GM19025 (cell line): ENCODE data around the gene OR2V2.
"Not testable (repeated sequence)": the region's sequence is repeated elsewhere in the genome, so short reads cannot be mapped to it uniquely, and the experiment has no call there.

ENCODE experiments used
- ATAC-seq: cut with Tn5 transposase; IDR thresholded peaks from one replicate; pipeline ENCODE4 v1.9.1; 2021; ENCODE audit warnings: mild to moderate bottlenecking, low read depth, moderate library complexity; ENCODE audit not compliant: unreplicated experiment

Gene OR2V2

DNA sequence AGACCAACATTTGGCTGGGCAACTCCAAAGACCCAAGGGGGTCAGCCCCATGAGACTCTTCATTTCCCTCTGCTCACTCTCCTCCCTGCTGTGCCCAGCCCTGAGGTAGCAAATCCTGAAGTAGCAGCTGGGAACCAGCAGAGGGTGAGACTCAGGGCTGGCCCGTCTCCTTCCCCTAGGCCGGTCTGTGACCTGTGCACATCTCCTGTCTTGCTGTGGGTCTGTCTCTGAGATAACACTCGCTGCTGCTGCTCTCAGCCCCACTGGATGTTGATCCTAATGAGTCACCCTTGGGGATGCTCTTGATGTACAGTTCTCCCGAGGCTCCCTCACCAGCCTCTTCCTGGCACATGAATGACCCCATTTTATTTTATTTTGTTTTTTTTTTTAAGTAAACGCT is 9.1 kb upstream of the OR2V2 start:
- no peak for ATAC-seq

DNA sequence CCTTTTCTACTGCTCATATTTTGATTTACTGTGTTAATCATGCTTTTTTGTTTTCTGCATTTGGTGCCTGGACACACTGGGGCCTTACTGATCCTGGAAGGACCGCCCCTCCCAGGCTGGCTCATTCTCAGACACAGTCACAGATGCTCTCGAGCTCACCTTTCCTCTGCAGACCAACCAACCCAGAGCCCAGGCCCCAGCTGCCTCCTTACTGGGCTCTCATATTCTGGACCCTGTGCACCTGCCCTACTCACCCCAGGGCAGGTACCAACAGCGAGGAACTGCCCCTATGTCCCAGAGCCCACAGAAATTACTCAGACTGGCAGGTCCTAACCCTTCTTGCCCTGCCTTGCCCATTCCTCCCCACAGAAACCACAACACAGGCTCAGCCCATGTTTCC is 6.6 kb upstream of the OR2V2 start:
- no peak for ATAC-seq

DNA sequence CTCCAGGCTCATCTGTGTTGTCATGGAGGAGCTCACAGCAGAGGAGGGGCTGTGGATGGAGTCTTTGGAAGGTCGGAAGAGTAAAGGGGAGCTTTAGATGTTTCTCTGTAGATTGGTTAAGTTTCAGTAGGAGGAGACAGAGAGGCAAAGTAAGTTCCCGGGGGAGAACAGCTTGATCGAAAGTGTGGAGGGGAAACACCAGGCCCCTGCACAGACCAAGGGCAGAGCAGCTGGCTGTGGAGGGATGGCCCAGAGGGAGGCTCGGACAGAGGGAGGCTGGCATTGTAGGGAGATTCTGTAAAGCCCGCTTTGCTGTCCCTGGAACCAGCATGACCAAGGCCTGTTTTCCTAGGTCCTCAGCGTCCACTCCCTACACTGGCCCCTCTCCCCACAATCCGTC is 5.3 kb upstream of the OR2V2 start:
- ATAC-seq, result no peak

DNA sequence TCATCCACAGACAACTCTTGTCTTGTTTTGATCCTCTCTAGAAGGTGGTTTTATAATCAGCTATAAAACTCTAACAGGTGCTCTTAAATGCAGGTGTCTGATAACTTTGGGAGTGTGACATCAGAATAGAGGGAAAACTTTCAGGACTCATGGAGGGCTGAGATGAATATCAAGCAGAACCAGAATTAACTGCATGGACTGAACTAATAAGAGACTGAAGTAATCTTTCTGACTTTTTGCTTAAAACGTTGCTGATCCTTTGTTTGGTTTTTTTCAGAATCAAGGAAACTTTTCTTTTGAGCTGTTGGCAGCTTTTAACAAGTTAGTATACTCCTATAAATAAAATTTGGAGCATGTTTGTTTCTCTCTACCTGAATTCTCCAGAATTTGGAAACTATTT is 2.3 kb upstream of the OR2V2 start:
- no peak for ATAC-seq

DNA sequence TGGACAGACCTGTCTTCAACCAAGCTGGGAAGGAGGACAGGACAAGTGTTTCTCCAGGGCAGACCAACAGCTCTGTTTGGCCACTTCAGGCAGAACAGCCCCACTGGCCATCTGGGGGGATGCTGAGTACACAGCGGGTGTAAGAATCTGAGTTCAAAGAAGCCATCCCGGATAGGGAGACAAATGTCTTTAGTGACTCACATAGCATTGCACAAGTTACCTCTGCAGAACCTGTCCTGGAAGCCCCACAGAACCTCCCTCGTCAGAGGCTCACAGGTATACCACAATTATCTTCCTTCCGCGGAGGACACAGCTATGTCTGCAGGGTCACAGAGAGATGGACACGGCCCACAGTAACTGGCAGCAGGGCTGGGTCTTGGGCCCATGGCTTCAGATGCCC is 2.0 kb downstream of the OR2V2 start:
- ATAC-seq, result no peak

DNA sequence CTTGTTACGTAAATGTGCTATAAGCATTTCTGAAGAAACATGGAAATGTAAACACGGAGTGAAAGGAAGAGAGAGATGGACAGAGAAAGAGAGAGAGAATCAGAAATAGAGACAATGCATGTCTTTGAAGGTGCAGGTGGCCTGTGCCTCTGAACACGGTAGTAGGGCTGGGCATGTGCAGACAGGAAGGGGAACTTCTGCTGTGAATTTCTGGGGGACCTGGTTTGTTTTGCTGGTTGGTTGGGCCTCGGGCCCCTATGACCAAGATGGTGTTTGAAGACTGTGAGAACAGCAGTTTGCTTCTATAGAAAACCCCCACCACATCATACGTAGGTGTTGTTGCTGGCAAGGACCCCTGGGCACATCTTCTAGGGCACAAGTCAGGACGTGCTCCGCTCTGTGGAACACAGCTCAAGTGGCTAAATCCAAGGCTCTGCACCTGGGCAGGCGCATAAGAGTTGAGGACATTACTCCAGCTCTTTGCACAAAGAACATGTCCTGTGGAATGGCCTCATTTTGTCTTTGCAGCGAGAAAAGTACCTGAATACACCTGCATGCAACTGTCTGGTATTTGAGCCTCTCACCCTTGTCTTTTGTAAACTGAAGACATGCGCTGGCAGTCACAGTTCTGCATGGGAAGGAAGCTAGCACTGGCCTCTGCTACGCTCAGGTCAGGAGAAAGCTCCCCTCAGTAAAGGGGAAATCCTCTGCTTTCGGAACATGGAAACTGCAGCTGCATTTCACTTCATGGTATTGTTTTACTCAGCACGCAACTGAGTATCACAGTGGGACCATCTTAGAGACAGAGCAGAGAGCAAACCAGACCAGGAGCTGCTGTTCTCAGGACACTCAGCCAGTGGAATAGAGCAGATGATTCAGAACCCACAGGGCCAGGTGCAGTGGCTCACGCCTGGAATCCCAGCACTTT is 2.7 kb downstream of the OR2V2 start:
- peak; percentile 70 for ATAC-seq

DNA sequence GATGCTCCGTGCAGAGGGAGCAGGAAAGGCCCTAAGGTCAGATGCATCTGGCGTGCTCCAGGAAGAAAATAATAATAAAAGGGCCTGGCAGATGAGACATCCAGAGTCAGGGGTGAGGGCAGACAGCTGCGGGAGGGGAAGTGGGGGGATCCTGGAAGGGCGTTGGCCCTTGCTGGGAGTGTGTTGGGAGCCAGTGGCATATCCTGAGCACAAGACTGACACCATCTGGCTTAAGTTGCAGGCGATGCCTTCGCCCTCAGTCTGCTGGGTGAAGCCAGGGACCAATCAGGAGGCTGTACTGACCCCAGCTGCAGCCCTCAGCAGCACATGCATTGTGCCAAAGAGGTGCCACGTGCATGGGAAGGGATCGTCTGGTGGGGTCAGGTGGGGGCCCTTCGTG is 3.8 kb downstream of the OR2V2 start:
- ATAC-seq, result no peak

DNA sequence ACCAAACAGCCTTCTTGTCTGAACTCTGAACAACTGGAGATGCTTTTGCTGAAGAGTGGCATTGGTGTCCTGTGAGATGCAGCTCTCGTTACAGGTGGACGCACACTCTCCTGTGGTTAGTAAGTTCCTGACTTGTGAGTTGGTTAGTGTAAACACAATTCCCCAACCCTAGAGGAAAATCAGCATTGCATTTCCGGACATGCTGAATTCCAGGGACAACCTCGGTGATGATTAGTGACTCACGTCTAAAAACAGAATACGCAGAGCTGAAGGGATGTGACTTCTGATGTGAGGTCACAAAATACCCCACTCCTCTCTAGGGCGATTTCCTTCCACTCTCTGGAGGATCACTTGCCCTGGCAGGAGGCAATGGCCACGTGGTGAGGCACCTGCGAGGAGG is 5.0 kb downstream of the OR2V2 start:
- no peak for ATAC-seq

DNA sequence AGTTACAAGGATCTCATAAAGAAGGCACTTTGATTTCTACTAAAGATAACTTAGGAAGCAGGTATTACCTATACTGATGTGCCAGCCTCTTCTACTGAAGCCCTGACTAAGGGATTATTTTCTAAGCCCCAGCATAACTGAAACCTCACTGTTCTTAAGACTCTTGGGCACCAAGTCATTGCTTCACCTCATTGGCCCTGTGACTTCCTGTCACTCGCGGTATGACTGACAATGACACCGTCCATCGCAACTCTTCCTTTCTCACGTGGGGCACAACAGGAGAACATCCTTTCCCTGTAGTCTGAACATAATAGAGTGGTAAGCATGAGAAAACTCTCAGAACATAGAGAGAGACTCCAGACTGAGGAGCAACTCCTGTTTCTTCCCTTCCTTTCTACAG is 6.4 kb downstream of the OR2V2 start:
- no peak for ATAC-seq

DNA sequence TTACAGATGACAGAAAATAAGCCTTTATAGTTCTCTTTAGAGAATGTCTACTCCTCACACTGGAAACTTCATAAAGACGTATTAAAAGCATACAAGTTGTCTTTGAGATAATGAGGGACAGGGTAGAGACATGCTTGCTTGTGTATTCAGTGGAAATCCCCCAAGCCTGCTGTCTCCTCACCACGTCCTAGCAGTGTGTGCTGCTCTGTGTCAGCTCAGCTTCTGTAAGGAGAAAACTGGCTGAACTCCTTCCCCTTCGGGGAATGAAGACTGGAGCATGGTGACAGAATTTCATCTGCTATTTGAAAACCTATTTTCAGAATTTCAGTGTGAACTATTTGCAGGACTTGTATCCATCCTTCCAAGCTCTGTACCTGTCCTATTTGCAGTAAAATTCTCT is 9.4 kb downstream of the OR2V2 start:
- ATAC-seq, result no peak

DNA sequence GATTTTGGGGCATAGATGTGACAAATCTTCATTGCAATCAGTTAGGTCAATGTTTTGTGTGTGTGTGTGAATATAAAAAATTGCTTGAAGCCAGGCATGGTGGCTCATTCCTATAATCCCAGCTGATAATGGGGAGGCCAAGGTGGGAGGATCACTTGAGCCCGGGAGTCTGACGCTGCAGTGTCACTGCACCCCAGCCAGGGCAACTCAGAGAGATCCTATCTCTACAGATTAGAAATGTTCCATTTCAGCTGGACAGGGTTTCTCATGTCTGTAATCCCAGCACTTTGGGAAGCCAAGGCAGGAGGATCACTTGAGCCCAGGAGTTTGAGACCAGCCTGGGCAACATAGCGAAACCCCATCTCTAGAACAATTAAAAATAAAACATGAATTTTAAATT is 11.5 kb downstream of the OR2V2 start:
- ATAC-seq, result no peak

DNA sequence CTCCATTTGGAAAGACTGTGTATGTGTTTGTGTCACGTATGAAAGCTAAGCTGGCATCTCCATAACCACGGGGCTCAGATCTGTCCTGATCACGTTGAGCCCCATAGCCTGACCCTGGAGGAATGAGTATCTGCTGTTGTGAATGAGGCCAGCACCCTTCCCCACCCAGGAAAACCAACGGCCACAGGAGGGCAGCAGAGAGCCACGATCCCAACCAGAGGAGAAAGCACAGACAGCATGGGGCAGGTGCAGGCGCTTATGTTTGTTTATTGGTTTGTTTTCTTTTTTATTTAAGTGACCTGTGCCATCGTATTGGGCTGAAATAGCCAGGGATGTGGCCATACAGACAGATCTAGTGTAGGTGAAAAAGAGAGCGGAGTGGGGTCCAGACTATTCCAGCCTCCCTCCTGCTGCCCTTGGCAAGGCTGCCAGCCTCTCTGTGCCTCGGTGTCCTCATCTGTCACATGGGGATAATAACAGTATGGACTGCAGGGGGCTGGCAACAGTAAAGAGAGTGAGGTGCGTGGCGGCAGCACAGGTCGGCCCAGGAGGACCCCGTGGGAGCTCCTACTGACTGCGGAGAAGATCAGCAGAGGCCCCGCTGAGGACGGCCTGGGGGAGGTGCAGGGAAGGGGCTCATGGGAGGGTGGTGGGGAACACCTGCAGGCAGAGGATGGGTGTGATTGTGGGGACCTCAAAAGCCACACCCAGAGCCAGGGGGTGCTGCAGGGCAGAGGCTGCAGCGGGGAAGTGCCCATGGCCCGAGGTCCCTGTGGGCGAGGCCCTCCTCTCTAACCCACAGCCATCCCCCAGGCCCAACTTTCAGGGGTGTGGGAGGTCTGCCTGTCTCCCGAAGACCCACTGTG is 12.1 kb downstream of the OR2V2 start:
- no peak for ATAC-seq

DNA sequence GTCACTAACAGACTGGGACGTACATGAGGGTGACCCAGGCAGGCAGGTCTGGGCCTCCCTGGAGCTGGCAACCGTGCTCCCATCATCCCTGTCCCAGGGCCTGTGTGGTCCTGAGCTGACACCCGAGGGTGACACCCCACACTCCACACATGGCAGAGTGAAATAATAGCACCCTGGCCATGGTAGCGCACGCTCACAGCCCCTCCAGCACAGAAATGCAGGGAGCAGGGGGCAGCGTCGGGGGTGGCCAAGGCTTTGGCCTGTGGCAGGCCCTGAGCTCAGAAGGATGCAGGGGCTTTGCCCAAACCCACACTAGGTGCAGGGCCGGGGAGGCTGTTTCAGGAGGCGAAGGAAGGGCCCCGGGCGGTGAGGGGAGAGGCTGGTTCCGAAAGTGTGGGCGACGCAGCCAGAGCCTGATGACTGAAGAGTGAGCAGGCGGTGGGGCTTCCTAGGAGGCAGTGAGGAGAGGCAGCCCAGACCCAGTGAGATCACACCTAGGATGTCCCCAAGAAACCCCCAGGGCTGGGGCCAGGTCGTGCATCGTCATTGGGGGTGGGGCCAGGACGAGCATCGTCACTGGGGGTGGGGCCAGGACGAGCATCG is 12.9 kb downstream of the OR2V2 start:
- ATAC-seq, result peak; percentile 67

DNA sequence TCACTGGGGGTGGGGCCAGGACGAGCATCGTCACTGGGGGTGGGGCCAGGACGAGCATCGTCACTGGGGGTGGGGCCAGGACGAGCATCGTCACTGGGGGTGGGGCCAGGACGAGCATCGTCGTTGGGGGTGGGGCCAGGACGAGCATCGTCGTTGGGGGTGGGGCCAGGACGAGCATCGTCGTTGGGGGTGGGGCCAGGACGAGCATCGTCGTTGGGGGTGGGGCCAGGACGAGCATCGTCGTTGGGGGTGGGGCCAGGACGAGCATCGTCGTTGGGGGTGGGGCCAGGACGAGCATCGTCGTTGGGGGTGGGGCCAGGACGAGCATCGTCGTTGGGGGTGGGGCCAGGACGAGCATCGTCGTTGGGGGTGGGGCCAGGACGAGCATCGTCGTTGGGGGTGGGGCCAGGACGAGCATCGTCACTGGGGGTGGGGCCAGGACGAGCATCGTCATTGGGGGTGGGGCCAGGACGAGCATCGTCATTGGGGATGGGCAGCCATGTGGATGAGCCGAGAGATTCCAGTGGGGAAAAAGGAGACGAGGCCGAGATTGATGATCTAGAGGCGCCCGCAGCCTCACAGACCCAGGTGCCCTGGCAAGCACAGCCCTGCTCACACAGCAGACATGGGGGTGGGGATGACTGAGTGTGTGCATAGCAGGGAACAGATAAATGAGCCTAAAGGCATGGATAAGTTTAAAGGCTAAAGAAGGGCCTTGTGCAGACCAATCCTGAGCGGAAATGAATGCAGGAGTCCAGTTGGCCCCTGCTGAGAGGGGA is 13.6 kb downstream of the OR2V2 start:
- not testable (repeated sequence) for ATAC-seq

DNA sequence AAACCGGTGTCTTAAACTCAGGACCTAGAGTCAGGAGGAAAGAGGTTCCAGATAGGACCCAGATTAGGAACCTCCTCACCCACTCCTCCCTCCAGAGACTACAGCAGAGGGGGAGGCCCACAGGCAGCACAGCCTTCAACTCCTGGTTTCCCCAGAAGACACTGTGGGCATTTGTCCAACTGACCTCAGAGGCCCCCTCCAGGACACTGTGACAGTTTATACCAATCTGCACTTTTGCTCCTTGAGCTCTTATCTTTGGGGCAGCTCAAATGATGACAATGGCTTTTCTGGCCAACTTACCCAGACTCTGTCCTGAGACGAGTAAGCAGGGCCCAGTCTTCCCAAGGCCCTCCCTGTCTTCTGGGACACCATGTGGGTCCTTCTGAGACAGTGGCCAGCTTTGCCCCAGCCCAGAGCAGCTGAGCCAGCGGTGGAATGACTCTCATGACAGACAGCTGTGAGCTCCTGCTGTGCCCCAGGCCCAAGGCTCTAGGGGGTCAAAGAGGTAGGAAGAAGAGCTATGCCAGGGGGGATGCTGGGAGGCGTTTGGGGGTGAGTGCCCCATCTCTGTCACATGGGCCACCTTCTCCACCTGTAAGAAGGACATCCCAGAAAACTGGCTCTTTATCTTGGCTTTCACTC is 14.3 kb downstream of the OR2V2 start:
- ATAC-seq, result no peak

DNA sequence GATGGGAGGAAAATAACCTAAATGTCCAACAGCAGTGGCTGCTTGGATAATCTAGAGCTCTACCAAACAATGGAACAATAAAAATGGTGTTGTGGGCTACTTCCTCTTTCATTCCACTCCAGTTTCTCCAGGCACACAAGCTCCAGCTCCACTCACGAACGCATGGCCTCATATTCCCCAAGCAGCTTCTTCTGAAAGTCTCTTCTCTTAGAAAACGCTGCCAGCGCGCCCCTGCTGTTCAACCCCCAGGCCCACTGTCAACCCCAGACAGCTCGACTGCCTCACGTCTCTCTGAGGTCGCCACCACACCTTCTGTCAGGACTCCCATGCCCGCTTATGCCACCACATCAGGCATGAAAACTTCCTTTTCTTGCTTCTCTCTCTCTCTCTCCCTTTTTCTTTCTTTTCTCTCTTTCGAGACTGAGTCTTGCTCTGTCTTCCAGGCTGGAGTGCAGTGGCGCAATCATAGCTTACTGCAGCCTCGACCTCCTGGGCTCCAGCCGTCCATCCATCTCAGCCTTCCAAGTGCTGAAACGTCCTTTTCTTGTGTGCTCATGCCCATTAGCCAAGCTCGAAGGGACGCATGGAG is 16.2 kb downstream of the OR2V2 start:
- no peak for ATAC-seq

DNA sequence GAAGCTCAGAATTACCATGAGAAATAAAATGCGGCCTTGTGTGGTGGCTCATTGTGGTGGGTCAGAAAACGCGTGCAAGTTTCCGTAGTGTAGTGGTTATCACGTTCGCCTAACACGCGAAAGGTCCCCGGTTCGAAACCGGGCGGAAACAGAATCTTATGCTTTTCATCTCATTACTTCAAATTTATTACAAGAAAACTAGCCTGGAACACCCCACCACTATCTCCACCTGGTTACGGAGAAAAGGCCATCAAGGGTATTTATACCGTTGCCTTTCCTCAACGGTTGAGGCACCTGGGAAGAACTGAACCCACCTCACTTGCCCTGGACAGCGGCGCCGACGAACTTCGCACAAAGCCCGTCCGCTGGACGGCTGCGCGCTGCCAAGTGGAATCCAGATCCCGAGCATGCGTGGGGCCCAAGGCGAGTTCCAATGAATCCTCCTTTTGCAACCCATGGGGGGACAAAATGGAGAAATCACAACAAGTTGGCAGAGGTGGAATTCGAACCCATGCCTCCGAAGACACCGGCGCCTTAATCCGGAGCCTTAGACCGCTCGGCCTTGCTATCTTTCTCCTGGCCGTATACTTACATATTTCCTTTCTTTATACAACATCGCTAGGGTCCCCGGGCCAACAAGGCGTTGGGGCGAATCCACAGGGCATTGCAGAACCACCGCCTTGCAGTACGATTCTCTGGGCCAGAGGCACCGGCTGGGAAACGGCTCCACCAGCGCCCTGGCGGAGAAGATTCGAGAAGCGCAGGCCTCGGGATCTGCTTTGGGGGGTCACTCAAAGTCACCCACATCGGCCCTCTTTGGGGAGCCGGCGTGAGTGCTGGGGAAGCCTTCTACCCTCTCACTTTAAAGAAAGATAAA is 16.9 kb downstream of the OR2V2 start:
- ATAC-seq, result no peak

DNA sequence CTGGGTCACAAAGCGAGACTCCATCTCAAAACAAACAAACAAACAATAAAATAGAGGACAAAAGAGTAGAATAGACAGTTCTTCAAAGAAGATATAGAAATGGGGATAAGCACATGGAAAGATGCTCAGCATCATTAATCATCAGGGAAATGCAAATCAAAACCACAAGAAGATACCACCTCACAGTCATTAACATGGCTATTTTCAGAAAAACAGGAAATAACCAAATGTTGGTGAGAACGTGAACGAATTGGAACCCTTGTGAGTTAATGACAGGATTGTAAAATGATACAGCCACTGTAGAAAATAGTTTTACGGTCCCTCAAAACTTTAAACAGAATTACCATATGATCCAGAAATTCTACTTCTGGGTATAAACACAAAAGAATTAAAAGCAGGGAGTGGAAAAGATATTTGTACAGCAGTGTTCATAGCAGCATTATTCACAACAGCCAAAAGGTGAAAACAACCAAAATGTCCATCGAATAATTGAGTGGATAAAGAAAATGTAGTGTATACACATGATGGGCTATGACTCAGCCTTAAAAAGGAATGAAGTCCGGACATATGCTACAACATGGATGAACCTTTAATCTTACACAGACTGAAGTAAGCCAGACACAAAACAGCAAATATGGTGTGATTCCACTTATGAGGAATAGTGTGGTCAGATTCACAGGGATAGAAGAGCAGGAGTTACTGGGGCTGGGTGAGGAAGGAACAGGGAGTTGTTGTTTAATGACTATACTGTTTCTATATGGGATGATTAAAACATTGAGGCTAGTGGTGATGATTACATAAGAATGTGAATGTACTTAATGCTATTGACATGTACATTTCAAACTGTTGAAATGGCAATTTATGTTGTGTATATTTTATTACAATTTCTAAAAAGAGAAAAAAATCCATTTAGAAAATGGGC is 19.7 kb downstream of the OR2V2 start:
- ATAC-seq, result no peak
